GM19452 (cell line): ENCODE measurements around the gene PTMS.

Source experiments
- ATAC-seq: cut with Tn5 transposase; IDR thresholded peaks from one replicate; pipeline ENCODE4 v1.9.1; 2021; ENCODE audit not compliant: unreplicated experiment

PTMS gene

GRCh38 chr12:6787309-6787708 is 21.1 kb downstream of the PTMS start:
- ATAC-seq: no peak

DNA sequence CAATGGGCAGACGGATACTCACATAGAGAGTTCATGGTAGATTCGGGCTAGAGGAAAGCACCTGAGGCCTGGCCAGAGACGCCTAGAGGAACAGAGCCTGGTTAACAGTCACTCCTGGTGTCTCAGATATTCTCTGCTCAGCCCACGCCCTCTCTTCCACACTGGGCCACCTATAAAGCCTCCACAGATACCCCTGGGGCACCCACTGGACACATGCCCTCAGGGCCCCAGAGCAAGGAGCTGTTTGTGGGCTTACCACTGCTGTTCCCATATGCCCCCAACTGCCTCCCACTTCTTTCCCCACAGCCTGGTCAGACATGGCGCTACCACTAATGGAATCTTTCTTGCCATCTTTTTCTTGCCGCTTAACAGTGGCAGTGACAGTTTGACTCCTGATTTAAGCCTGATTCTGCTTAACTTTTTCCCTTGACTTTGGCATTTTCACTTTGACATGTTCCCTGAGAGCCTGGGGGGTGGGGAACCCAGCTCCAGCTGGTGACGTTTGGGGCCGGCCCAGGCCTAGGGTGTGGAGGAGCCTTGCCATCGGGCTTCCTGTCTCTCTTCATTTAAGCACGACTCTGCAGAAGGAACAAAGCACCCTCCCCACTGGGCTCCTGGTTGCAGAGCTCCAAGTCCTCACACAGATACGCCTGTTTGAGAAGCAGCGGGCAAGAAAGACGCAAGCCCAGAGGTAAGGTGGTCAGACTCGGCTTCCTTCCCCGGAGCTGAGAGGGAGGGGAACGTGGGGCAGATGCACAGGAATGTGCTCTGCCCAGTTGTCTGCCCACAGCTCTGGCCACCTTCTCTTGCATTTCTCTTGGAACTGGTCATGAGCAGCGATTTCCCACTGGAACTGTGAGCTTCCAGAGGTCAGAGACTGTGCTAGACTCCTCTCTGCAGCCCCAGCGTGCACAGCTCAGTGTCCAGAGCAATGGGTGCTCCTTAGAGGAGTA is 23.1 kb downstream of the PTMS start, which contains the start of gene CD4:
Gene CD4 (plus strand): TSS at position 557 of the 953 bp plus-strand sequence. CDS start 10,611 bp downstream, outside the sequence.
- no peak for ATAC-seq

DNA sequence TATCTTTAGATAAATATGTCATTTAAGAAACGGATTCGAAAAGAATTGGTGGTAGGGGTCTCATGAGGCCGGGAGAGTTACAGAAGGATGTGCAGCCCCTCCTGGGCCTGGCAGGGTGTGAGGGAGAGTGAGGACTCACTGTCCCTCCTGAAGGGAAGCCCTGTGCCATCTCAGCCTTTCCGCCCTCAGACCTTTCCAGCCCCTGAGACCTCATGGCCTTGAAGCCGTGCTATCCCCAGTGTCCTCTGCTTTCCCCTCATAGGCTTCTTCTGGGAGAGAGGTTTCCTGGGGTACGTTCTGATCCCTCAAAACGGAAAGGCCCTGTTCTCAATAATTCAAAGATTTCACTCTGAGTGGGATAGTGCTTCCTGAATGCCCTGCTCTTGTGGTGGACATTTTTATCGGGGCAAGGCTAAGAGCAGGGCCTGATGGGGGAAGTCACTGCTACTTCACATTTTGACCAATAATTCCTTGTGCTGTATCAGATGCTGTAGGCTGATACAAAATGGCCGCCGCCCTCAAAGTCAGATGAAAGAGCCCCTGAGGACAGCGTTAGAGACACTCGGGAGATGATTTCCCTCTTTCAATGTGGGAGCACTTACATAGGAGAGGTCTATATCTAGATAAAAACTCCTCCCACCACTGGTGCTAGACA is 24.5 kb downstream of the PTMS start:
- ATAC-seq: no peak

DNA sequence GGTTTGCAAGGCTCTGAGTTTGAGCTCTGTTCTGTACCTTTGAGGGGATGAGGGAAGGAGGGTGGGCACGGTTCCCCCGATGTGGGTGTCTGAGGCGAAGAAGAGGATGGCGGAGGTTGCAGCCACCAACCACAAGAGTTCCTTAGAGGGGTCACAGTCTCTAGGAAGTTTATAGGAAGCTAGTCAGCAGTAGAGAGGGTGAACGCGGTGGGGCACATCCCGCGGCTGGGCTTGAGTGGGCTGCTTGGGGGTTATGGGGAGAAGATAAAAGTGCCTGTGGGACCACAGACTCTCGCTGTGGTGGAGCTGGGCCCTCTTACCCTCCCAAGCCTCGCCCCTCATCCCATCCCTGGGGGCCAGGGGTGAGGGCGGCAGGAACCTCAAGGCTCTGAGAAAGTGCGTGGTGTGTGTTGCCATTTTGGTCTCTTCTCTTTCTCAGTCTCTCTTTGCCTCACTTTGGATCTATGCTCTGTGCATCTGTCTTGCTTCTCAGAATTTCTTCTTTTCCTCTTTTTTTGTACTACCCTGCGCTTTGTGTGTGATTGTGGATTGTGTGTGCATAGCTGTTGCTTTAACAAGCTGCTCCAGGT is 25.9 kb downstream of the PTMS start:
- no peak for ATAC-seq

- no peak for ATAC-seq
Measured at GRCh38 chr12:6792522-6793201, 26.5 kb downstream of the PTMS start.

DNA sequence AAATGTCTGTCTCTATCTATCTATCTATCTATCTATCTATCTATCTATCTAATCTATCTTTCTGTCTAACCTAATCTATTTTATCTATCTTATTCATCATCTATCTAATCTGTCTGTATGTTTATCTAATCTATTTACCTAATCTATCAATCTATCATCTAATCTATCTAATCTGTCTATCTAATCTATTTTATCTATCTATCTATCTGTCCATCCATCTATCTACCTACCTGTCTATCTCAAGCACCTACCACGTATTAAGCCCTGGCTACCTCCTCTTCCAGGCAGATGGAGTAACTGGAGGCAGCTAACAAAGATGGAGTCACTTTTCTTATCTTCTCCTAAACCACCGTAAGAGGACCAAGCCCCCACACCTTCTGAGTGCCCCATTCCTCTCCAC is 28.9 kb downstream of the PTMS start:
- no peak for ATAC-seq

DNA sequence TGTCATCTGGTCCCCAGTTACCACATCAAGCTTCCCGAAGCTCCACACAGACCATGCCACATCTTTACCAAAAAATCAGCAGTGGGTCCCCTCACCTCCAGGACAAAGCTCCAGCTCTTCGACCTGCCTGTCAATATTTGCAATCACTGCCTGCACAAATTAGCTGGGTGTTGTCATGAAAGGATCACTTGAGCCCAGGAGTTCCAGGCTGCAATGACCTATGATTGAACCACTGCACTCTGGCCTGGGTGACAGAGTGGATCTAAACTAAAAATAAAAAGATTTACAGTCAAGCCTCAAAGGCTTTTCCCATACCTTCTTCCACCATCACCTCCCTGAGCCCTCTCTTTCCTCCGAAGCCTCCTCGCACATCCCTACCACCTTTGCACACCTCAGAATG is 30.4 kb downstream of the PTMS start:
- ATAC-seq: no peak

- ATAC-seq: no peak
Measured at GRCh38 chr12:6799147-6799546, 33.0 kb downstream of the PTMS start.

- ATAC-seq: no peak
Measured at GRCh38 chr12:6807170-6807569, 41.0 kb downstream of the PTMS start.

DNA sequence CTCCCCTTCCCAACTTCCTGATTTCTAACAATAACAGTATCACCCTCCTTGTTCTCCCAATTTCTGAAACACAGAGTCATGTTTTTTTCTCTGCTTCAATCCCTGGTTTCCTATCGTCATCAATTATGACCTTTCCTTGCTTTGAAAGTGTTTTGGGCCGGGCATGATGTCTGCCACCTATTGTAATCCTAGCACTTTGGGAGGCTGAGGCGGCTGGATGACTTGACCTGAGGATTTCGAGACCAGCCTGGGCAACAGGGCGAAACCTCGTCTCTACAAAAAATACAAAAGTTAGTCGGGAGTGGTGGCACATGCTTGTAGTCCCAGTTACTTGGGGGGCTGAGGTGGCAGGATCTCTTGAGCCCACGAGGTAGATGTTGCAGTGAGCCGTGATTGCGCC is 42.9 kb downstream of the PTMS start:
- no peak for ATAC-seq

DNA sequence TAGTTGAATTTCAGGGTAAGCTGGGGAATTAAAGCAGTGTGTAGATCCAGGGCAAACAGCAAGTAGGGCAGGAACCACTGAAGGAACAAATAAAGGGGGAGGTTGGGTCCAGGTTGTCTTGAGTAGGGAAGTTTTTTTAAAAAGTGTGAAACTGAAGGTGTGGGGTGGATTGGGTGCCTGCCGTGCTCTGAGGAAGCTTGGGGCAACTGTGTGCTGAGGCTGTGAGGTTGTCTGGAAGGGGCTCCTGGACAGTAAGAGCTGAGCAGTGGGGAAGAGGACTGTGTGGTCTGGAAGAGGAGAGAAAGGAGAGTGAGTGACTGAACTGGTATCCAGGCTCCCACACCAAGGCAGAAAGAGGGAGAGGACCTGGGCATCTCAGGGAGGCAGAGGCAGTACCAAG is 44.6 kb downstream of the PTMS start:
- no peak for ATAC-seq

DNA sequence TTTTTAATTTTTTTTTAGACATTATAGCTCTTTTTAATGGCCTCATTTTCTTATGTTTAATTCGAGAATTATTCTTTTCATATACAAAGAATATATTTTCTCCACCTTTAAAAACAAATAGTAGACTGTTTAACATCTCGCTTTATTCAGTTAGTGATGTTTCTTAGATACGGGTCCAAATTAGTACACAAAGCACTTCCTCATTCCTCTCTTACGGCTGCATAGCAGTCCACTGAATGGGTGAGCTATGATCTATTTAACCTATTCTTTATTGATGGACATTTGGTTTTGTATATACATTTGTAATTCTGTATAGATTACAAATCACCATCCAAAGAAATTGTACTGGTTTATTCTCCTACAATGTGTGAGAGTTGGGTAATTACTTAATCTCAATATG is 47.2 kb downstream of the PTMS start:
- no peak for ATAC-seq

- no peak for ATAC-seq
Measured at GRCh38 chr12:6816598-6816997, 50.4 kb downstream of the PTMS start.

DNA sequence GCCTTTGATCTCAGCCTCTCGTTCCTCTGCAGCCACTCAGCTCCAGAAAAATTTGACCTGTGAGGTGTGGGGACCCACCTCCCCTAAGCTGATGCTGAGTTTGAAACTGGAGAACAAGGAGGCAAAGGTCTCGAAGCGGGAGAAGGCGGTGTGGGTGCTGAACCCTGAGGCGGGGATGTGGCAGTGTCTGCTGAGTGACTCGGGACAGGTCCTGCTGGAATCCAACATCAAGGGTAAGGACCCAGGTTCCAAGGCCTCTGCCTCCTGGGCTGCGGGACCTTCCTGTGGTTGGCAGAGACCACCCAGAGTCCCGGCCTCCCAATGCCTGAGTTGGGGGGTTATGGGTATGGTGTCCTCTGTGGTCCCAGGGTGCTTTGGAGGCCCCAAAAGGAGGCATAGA is 50.9 kb downstream of the PTMS start:
- ATAC-seq: no peak

DNA sequence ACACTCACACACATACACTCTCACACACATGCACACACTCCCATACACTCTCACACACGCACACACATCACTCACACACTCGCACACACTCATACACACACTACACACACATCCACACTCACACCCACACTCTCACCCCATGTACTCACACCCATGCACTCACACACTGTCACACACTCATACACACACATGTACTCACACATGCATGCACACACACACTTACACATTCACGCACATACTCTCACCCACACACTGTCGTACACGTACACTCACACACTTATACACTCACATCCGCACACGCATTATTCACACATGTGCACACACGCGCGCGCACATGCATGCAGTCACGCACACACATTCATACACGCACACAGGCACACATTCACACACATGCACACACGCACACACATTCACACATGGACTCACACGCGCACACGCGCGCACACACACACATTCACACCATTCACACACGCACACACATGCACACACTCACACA is 51.5 kb downstream of the PTMS start:
- ATAC-seq: no peak

DNA sequence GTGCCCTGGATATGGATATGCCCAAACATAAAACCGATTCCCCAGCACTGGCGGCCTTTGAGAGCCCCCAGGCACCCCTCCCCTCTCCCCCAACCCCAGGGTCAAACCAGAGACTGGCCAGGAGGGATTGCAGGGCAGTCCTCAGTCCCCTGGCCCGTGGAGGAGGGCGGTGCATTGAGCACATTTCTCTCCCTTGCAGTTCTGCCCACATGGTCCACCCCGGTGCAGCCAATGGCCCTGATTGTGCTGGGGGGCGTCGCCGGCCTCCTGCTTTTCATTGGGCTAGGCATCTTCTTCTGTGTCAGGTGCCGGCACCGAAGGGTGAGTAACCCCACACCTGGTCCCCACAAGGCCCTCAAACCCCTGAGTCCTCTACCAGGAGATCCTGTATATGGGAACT is 52.1 kb downstream of the PTMS start:
- no peak for ATAC-seq

- no peak for ATAC-seq
Measured at GRCh38 chr12:6818645-6819044, 52.5 kb downstream of the PTMS start.

DNA sequence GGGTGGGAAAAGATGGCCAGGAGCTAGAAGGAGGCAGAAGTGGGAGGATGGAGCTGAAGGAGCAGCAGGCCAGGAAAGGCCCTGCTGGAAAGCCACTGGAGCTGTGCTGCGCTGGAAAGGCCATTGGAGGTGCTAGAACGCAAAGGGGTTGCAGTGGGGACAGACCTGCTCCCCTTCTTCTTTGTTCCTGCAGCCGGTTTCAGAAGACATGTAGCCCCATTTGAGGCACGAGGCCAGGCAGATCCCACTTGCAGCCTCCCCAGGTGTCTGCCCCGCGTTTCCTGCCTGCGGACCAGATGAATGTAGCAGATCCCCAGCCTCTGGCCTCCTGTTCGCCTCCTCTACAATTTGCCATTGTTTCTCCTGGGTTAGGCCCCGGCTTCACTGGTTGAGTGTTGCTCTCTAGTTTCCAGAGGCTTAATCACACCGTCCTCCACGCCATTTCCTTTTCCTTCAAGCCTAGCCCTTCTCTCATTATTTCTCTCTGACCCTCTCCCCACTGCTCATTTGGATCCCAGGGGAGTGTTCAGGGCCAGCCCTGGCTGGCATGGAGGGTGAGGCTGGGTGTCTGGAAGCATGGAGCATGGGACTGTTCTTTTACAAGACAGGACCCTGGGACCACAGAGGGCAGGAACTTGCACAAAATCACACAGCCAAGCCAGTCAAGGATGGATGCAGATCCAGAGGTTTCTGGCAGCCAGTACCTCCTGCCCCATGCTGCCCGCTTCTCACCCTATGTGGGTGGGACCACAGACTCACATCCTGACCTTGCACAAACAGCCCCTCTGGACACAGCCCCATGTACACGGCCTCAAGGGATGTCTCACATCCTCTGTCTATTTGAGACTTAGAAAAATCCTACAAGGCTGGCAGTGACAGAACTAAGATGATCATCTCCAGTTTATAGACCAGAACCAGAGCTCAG is 53.2 kb downstream of the PTMS start:
- ATAC-seq: no peak

DNA sequence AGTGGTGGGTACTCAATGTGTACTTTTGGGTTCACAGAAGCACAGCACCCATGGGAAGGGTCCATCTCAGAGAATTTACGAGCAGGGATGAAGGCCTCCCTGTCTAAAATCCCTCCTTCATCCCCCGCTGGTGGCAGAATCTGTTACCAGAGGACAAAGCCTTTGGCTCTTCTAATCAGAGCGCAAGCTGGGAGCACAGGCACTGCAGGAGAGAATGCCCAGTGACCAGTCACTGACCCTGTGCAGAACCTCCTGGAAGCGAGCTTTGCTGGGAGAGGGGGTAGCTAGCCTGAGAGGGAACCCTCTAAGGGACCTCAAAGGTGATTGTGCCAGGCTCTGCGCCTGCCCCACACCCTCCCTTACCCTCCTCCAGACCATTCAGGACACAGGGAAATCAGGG is 54.0 kb downstream of the PTMS start:
- no peak for ATAC-seq
